Activated T-cell treated with anti-CD3 and anti-CD28 coated beads for 48 hours (primary cell): Measurements from ENCODE around the gene WBP2.
"Not testable (repeated sequence)": the region's sequence is repeated elsewhere in the genome, so short reads cannot be mapped to it uniquely, and the experiment has no call there.

Experiments used
- DNase-seq: peaks from one replicate; pipeline ENCODE4 v3.0.0-alpha.2; 2020; ENCODE audit warnings: low read depth

The WBP2 gene

DNA sequence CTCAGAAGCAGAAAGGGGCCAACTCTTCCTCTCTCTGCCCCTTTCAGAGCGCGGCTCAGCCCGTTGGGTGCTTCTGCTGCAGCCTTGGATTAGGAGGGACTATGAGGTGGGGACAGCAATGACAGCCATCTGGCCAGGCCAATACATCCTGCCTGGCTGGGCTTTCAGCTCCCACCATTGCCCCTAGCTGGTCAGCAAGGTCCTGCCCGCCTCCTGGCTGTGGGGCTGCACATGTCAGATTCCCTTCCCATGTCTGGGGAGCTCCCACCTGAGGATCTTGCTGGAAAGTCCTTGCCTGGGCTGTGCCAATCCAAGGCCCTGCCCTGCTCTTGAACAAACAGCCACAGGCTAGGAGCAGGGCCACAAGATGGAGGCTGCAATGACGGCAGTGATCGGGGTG lies 33.3 kb upstream of the WBP2 start:
- DNase-seq, result no peak

DNA sequence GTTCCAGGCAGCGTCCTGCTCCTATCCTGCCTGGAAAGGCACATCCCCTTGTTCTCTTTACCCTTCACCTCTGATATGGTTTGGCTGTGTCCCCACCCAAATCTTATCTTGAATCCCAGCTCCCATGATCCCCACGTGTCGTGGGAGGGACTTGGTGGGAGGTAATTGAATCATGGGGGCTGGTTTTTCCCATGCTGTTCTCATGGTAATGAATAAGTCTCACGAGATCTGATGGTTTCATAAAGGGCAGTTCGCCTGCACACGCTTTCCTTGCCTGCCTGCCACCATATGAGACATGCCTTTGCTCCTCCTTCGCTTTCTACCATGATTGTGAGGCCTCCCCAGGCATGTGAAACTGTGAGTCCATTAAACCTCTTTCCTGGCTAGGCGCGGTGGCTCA lies 30.7 kb upstream of the WBP2 start:
- not testable (repeated sequence) for DNase-seq

DNA sequence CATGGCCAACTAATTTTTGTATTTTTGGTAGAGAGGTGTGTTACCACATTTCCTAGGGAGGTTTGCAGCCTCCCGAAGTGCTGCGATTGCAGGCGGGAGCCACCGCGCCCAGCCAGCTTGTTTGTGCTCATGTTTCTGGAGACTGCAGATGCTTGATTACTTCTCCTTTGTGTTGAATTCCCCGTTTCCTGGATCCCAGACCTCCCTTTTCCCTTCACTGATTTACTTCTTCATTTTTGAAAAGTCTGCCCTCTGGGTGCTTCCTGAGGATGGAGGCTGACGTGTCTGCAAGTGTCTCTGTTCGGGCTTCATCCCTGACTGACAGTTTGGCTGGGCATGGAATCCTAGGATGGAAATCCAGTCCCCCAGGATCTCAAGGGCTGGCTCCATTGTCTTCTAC lies 30.3 kb upstream of the WBP2 start:
- no peak for DNase-seq

DNA sequence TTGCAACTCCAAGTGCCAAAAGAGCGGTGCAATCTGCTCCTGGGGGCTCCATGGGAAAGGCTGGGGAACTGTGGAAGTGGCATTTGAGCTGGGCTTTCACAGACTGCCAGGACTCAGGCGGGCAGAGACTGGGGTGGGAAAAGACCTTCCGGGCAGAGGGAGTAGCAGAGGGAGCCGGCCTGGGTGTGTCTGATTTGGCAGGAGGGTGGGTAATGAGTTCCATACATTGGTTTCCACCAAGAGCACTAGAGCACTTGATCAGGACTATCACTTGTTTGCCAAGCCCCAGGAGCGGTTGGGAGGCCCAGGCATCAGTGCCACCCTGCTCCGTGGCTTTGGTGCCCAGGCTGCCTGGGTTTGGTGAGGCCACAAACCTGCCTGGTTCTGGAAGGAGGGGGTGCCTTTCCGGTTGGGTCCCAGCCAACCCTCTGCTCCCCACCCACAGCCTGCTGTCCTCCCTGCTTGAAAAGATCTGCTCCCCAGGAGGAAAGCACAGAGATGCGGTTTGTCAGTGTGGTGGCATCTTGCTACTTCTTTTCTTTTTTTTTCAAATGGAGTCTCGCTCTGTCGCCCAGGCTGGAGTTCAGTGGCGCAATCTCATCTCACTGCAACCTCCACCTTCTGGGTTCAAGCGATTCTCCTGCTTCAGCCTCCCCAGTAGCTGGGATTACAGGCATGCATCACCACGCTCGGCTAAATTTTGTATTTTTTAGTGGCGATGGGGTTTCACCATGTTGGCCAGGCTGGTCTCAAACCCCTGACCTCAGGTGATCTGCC lies 26.7 kb upstream of the WBP2 start:
- DNase-seq, result no peak

DNA sequence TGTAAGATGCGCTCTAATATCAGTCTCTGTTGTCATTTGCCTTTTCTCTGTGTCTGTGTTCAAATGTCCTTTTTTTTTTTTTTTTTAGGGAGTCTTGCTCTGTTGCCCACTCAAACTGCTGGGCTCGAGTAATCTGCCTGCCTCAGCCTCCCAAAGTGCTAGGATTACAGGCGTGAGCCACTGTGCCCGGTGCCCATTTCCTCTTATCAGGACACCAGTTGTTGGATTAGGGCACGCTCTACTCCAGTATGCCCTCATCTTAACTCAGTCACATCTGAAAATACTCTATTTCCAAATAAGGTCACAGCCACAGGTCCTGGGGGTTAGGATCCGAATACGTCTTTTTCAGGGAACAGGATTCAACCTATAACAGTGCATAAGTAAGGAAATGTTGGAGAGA lies 25.1 kb upstream of the WBP2 start:
- DNase-seq, result no peak

DNA sequence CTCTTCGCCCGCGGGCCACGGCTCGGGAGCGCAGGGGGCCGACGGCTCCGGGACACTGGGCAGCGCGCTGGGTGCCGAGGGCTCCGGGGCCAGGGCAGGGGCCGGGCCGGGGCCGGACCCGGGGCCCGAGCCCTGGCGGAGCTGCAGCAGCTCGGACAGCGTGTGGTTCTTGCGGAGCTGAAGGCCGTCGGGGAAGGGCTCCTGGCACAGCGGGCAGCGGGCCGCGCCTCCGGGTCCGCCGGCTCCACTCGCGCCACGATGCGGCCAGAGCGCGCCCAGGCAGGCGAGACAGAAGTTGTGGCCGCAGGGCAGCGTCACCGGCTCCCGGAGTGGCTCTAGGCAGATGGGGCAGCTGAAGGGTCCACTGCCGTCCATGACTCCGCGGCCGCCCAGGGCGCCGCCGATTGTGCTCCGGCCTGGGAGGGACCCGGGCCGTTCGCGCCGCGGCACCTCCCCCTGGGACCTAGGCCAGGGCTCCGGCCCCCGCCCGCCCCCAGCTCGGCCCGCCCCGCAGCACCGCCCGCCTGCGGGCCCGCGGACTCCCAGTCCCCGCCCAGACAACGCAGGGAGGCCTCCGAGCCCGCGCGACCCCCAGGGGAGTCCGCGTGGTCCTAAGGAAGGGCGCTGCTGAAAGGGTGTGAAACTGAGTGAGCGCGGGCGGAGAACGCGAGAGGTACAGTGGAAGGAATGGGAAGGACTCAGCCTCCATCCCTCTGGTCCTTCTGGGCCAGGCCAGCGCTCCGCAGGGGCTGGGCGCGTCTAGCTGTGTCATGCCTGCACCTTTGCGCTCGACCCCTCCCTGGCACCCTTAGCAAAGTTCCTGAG lies 23.3 kb upstream of the WBP2 start, which contains the start of gene TRIM47:
Gene TRIM47 (minus strand): TSS at position 408 of the 825 bp plus-strand sequence. CDS start 33 bp downstream, at position 375.
- peak; percentile 26 for DNase-seq

DNA sequence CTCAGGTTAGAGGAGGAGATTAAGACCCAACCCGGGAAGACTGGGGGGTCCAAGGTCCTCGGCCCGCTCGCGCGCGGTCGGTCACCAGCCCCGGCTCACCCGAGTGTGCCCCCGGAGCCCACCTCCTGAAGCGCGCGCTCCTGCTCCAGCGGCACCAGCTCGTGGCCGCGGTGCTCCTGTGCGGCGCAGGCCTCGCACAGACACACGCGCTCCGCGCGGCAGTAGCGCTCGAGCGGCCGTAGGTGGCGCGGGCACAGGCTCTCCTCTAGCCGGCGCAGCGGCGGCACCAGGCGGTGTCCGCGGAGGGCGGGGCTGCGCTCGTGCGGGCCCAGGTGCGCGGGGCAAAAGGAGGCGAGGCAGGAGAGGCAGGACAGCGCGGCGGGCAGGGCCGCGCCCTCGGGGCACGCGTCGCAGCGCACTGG lies 22.6 kb upstream of the WBP2 start:
- peak; percentile 74 for DNase-seq

DNA sequence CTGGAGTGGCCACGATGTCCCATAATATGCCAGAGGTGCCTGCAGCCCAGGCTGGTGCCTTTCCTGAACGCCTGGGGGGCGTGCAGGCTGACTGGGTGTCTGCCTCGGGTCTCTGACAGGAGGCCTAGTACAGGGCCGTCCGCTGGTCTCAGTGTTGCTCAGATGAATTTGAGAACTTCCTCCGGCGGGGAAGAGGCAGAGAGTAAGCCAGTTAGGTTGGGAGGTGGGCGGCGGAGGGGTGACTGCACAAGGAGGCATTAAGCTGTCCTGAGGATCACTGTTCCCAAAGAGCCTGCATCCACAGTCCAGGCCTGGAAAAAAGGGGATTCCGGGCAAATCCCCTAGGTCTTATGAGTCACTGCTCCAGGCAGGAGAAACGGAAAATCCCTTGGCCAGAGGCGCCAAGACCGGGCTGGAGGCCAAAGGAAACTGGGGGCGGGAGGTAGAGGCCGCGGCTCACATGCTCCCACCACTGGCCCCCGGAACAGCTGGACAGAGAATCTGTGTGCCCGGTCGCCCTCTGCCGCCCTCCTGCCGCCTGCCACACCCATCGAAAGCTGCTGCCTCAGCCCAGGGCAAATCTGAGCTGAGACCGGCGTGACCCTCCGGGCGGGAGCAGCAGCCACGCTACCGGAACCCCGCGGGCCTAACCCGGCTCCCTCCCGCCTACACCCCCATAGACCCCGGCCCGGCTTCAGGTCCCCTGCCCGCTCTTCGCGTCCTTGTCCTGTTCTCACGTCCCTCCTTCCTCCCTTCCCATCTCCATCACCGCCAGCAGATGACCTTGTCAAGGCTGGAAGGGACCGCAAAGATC lies 22.0 kb upstream of the WBP2 start:
- DNase-seq, result peak; percentile 38

DNA sequence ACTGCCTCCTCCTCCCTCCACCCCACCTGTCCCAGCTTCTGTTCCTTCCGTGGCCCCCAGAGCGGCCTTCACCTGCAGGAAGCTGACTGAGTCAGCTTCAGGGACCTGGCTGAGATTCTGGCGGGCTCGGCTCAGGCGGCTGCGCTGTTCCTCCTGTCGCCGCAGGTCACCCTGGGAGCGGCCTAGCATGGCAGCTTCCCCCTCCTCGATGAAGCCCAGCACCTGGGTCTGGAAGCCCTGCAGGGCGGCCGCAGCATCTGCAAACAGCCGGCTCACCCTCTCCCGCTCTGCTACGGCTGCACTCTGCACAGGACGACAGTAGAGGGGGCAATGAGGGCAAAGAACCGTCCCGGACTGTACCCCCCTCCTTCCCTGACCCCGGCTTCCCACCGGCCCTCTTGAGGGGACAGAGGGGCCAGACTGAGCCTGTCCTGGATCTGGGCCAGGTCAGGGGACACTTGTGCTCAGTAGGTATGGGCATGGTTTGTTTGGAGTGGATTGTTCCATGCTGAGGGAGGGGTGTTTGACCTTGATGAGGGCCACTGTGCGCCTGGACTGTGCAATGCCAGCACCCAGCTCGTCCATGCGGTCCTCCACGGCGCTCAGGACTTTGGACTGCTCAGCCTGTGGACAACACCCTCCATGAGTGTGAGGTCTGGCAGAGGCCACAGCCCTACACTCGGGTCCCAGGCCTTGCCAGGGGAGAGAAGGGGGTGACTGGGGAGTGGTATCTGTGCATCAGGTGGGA lies 21.2 kb upstream of the WBP2 start:
- peak; percentile 65 for DNase-seq

DNA sequence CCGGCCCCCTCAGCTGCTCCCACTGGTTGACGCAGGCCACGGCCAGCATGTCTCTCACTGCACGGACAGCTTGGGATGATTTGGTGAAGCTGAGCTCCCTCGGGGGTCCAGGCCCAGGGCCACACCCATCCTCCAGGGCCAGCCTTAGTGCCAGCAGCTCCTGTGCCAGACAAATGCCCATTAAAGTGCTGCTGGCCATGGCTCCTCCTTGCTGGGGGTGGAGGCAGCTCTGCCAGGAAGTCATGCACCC lies 20.7 kb upstream of the WBP2 start:
- DNase-seq, result no peak

DNA sequence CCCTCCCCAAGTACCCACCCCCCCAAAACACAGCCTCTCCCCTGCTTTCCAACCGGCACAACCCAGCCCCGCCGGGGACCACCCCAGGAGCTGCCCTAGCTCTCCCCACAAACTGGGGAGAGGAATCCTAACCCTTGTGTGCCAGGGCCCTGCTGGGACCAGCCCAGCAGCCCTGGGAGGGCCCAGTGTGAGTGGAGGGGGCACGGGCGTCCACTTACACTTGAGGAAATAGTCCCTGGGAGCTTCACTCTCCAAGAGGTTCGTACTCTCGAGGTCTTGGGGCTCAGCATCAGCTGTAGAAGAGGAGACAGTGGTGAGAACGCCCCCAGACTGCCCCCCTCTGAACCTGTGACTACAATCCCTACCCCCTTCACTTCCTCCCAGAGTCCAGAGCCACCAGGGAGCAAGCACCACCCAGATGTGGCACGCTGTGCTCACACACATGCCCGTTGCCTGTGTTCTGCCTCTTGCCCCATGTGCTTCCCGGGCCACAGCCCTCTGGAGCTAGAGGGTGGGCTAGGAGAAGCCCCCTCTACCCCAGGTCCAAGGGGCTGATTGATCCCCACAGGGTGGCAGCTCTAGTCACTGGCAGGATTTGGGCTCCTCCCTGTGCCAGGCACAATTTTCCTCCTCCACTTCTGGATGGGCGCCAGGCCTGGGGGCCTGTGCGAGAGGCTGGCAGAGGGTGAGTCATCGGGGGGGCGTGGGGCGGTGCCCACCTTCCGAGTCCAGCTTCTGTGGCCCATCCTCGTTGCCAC lies 20.2 kb upstream of the WBP2 start:
- DNase-seq, result no peak

DNA sequence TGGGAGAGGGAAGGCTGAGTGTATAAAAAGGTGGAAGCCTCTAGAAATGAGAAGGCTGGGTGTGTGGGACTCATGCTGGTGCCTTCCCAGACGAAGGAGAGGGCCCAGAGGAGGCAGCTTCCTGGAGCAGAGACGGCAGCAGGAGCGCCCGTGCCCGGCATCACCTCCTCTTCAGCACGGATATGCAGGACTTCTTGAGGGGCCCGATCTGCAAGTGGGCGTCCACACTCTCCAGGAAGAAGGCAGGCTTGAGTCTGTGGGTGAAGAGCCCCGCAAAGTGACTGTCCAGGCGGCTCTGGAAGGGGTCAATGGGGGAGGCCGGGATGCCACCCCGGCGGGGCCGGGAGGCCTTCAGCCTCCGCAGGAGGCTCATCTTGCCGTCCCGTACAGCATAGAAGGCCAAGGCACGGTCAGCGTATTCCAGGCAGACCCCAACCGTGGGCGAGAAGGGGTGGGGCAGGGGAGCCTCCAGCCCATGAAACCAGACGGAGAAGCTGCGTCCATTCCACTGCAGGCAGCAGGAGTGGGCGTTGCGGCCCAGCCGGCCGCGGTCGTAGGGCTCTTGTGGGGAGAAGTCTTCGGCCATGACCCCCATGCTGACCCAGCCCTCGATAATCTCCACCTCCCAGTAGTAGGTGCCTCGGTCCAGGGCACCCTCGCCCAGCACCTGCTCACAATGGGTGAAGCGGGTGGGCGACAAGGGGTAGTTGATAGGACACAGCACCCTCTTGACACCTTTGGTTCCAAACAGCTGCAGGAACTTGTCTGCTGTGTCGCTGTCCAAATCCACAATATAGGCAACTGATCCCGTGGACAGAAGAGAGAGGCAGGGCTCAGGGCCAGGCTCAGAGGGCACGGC lies 19.4 kb upstream of the WBP2 start:
- DNase-seq, result no peak

DNA sequence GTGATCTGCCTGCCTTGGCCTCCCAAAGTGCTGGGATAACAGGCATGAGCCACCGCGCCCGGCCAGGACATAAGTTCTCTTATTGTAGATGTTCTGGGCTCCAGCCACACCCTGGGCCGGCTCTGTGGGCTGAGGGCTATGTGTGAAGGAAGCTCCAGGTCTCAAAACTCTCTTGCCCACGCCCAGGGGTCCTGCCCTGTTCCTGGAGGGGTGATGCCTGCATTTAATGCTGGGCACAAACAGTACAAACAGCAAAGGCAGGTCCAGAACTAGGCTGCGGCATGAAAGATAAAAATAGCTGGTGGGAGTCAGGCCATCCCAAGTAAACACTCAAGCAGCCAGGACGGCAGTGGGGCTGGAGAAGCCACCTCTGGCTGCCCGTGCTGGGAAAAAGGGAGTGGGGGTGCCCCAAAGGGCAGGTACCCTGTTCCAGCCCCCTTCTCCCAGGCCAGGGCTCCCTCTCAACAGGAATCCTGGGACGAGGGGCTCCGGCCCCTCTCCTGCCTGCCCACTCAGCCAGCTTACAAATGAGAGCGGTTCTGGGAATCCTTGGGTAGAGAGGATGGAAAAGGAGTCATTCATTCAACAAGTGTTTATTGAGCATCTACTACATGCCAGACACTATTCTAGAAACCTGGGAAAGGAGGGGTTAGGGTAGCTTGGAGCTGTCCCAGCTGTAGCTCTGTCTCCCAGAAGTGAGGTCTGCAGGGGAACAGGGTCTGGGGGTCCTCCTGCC lies 18.6 kb upstream of the WBP2 start:
- DNase-seq, result no peak

DNA sequence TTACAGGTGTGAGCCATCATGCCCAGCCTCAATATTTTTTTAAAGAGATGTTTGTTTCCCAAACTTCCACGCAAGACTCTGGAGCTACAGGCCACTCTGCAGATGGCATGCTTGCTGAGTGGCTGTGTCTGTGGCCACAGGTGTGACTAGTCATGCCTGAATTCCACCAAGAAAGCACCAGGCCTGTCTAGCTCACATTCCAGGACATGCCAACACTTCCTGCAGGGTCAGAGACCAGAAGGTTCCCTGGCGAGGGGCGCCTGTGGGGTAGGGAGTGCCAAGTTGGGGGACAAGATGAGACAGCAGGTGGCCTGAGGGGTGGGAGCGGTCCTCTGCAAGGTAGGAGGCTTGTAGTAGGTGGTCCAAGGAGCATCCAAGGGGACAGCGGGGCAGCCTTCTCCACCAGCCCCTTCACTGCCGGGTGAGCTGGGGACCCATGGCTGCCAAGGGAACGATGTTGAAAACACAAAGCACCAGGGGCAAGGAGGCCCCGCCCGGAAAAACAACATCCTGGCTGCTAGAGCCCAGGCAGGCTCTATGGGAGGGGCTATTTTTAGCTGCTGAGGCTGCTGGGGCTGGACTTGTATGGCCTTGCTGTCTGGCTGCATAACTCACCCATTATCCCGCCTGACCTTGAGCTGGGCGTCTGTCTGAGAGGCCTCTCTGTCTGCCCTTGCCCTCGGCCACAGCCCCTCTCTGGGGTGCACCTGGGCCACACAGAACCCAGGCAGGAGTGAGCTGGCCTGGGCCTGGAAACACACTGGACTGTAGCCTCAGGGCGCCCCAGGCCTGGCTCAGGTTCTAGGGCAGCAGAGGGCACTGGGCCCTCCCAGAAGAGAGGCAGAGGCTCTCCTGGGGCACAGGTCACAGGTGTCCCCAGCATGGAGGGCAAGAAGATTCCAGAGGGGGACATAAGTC lies 17.6 kb upstream of the WBP2 start:
- no peak for DNase-seq

DNA sequence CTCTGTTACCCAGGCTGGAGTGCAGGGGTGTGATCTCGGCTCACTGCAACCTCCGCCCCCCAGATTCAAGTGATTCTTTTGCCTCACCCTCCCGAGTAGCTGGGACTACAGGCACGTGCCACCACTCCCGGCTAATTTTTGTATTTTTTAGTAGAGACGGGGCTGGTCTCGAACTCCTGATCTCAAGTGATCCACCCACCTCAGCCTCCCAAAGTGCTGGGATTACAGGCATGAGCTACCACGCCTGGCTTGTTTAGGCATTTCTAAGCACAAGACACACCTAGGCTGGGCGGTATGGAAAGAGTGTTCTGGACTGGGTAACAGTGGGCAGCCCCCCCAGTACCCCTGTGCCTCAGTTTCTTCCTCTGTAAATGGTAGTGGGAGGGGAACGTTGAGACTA lies 15.1 kb upstream of the WBP2 start:
- DNase-seq, result not testable (repeated sequence)

DNA sequence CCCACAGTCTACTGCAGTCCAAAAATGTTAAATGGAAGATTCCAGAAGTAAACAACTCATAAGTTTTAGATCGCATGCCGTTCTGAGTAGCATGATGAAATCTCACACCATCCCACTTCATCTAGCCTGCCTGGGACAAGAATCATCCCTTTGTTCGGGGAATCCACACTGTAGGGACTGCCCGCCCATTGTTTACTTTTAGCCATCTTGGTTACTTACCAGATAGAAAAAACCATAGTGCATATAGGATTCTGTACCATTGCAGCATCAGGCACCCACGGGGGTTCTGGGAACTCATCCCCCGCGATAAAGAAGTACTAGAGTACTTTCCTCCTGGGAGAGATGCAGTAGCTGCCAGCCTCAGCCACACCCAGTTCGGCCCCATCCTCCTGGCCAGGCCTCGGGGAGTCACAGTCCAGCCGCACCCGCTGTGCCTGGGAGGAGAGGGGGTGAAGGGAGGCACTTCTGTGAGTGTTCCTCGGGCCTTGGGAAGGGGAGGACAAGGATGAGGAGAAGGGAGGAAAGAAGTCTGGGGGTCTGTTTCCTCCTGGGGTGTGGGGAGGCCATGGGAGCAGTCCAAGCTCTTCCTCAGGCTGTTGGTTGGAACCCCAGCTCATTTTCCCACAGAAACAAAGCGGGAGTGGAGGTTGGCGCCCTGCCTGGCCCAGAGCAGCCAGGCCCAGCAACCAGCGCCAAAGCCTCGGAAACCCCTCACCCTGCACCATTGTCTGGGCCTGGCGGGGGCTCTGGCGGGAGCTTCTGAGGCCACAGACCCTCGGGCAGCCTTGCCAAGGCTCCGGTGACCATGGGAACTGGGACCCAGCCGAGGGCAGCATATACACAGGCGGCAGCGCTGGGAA lies 14.4 kb upstream of the WBP2 start:
- no peak for DNase-seq

DNA sequence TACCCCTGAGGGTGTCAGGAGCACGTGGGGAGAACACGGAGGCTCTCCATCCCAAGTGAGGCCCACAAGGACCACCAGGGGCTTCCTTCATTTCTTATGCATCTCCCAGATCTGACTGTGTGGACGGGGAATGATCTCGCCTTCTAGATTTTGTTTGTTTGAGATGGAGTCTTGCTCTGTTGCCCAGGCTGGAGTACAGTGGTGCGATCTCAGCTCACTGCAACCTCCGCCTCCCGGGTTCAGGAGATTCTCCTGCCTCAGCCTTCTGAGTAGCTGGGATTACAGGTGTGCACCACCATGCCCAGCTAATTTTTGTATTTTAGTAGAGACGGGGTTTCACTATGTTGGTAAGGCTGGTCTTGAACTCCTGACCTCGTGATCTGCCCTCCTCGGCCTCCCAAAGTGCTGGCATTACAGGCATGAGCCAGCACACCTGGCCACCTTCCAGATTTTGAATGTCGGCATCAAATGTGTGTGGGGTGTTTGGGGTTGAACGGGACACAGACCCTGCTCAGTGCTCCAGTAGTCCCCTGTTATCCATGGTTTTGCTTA lies 13.7 kb upstream of the WBP2 start:
- DNase-seq, result not testable (repeated sequence)
